ENCODE data around the gene ARHGAP25. TPM values are rescaled to one million over a fixed set of nuclear protein-coding genes. Genes with fewer than 3 reads are reported as not detected.
A peak's percentile ranks its signal among the peaks of the same experiment; 100 is the strongest.

Gene ARHGAP25
- total and polyA plus RNA-seq, 2 donors (not counting 1 experiment from before 2014, with no cell fraction given): 2.7 to 5.8 TPM

GRCh38 chr2:68755071-68755470 lies 20.5 kb downstream of the ARHGAP25 start:
- peak in 1 of 2 donors; percentile 51 for DNase-seq (ENCODE audit: low read depth in 2 of 2)
- H3K4me1 ChIP-seq (ENCODE audit: control insufficient read depth, extremely low read depth, insufficient read depth, low read length): peaks cover 2% of the 10 kb centered on the region

GRCh38 chr2:68756178-68756577 lies 21.6 kb downstream of the ARHGAP25 start:
- no peaks in the 10 kb centered on the region for H3K27me3 ChIP-seq (ENCODE audit: control insufficient read depth, insufficient read depth, low read length)
- H2AFZ ChIP-seq (ENCODE audit: low read length): no peak overlapping the region
- no peak overlapping the region for H3K27ac ChIP-seq (ENCODE audit: insufficient read depth, low read length)
- H3K9ac ChIP-seq (ENCODE audit: insufficient read depth, low read length): no peak overlapping the region
- H3K4me2 ChIP-seq (ENCODE audit: extremely low read depth, insufficient read depth, low read length): no peak overlapping the region
- H3K36me3 ChIP-seq (ENCODE audit: control insufficient read depth, insufficient read depth, low read length): no peaks in the 10 kb centered on the region
- H4K20me1 ChIP-seq (ENCODE audit: control insufficient read depth, extremely low read depth, insufficient read depth, low read length): no peaks in the 10 kb centered on the region
- H3K4me1 ChIP-seq (ENCODE audit: control insufficient read depth, extremely low read depth, insufficient read depth, low read length): peaks cover 2% of the 10 kb centered on the region
- no peak overlapping the region for H3K4me3 ChIP-seq (replicated peaks in 1 of 4; ENCODE audit: control extremely low read depth in 1 of 4, insufficient read depth in 1 of 4, low read depth in 3 of 4, low read length in 4 of 4)
- no peaks in the 10 kb centered on the region for H3K79me2 ChIP-seq (ENCODE audit: control insufficient read depth, insufficient read depth, low read length)
- TF ChIP-seq EZH2 (IDR thresholded peaks at IDR 0.05; ENCODE audit: low read length, missing control alignments) (no peak), CTCF (conservative IDR thresholded peaks at IDR 0.05 in 1 of 2, IDR thresholded peaks at IDR 0.05 in 1 of 2; ENCODE audit: low read depth in 1 of 2, low read length in 2 of 2) (no peak)
- DNase-seq (ENCODE audit: low read depth in 2 of 2): no peak
- H3K9me3 ChIP-seq (ENCODE audit: control insufficient read depth, insufficient read depth, low read depth, low read length): no peaks in the 10 kb centered on the region

More at GRCh38 chr2:68755071-68755470, 20.5 kb downstream of the ARHGAP25 start:
- Histone ChIP-seq H3K9ac (ENCODE audit: insufficient read depth, low read length) (no peak overlapping the region), H3K27ac (ENCODE audit: insufficient read depth, low read length) (no peak overlapping the region), H4K20me1 (ENCODE audit: control insufficient read depth, extremely low read depth, insufficient read depth, low read length) (no peaks in the 10 kb centered on the region), H2AFZ (ENCODE audit: low read length) (no peak overlapping the region), H3K4me3 (replicated peaks in 1 of 4; ENCODE audit: control extremely low read depth in 1 of 4, insufficient read depth in 1 of 4, low read depth in 3 of 4, low read length in 4 of 4) (no peak overlapping the region), H3K27me3 (ENCODE audit: control insufficient read depth, insufficient read depth, low read length) (no peaks in the 10 kb centered on the region), H3K79me2 (ENCODE audit: control insufficient read depth, insufficient read depth, low read length) (no peaks in the 10 kb centered on the region), H3K36me3 (ENCODE audit: control insufficient read depth, insufficient read depth, low read length) (no peaks in the 10 kb centered on the region), H3K4me2 (ENCODE audit: extremely low read depth, insufficient read depth, low read length) (no peak overlapping the region), H3K9me3 (ENCODE audit: control insufficient read depth, insufficient read depth, low read depth, low read length) (no peaks in the 10 kb centered on the region)
- TF ChIP-seq CTCF (conservative IDR thresholded peaks at IDR 0.05 in 1 of 2, IDR thresholded peaks at IDR 0.05 in 1 of 2; ENCODE audit: low read depth in 1 of 2, low read length in 2 of 2) (no peak), EZH2 (IDR thresholded peaks at IDR 0.05; ENCODE audit: low read length, missing control alignments) (no peak)

GRCh38 chr2:68757081-68757480 lies 22.5 kb downstream of the ARHGAP25 start:
- DNase-seq (ENCODE audit: low read depth in 2 of 2): no peak
- H3K4me3 ChIP-seq (replicated peaks in 1 of 4; ENCODE audit: control extremely low read depth in 1 of 4, insufficient read depth in 1 of 4, low read depth in 3 of 4, low read length in 4 of 4): no peak overlapping the region
- no peak overlapping the region for H3K9ac ChIP-seq (ENCODE audit: insufficient read depth, low read length)
- no peaks in the 10 kb centered on the region for H3K9me3 ChIP-seq (ENCODE audit: control insufficient read depth, insufficient read depth, low read depth, low read length)
- no peak overlapping the region for H3K27ac ChIP-seq (ENCODE audit: insufficient read depth, low read length)
- H3K27me3 ChIP-seq (ENCODE audit: control insufficient read depth, insufficient read depth, low read length): no peaks in the 10 kb centered on the region
- no peak overlapping the region for H3K4me2 ChIP-seq (ENCODE audit: extremely low read depth, insufficient read depth, low read length)
- no peaks in the 10 kb centered on the region for H4K20me1 ChIP-seq (ENCODE audit: control insufficient read depth, extremely low read depth, insufficient read depth, low read length)
- H3K79me2 ChIP-seq (ENCODE audit: control insufficient read depth, insufficient read depth, low read length): no peaks in the 10 kb centered on the region
- no peak overlapping the region for H2AFZ ChIP-seq (ENCODE audit: low read length)
- H3K4me1 ChIP-seq (ENCODE audit: control insufficient read depth, extremely low read depth, insufficient read depth, low read length): peaks cover 2% of the 10 kb centered on the region
- TF ChIP-seq EZH2 (IDR thresholded peaks at IDR 0.05; ENCODE audit: low read length, missing control alignments): no peak
- TF ChIP-seq CTCF (conservative IDR thresholded peaks at IDR 0.05 in 1 of 2, IDR thresholded peaks at IDR 0.05 in 1 of 2; ENCODE audit: low read depth in 1 of 2, low read length in 2 of 2): no peak
- H3K36me3 ChIP-seq (ENCODE audit: control insufficient read depth, insufficient read depth, low read length): no peaks in the 10 kb centered on the region

Data from fibroblast of lung (primary cell).